Endothelial cell of umbilical vein (primary cell): ENCODE results near the gene KL.

Experiments
- EZH2 ChIP-seq: IDR thresholded peaks from 2 replicates; pipeline ENCODE4 v1.6.1; 2012; ENCODE audit warnings: borderline replicate concordance, low read depth, mild to moderate bottlenecking, moderate library complexity, low read length, inconsistent platforms; ENCODE audit not compliant: severe bottlenecking
- FOS ChIP-seq: IDR thresholded peaks from 2 replicates; pipeline ENCODE4 v1.6.1; 2011; ENCODE audit warnings: mild to moderate bottlenecking, low read length, moderate library complexity, borderline replicate concordance; ENCODE audit not compliant: insufficient read depth
- GATA2 ChIP-seq: IDR thresholded peaks from 2 replicates; pipeline ENCODE4 v1.7.0; 2011; ENCODE audit warnings: low read depth, mild to moderate bottlenecking, moderate library complexity, mixed read lengths, low read length; ENCODE audit not compliant: insufficient read length, insufficient read depth
- JUN ChIP-seq: IDR thresholded peaks from 2 replicates; pipeline ENCODE4 v1.6.1; 2011; ENCODE audit warnings: borderline replicate concordance, low read depth; ENCODE audit not compliant: insufficient read length, insufficient read depth
- MAX ChIP-seq: IDR thresholded peaks from 2 replicates; pipeline ENCODE4 v1.6.1; 2011; ENCODE audit not compliant: insufficient read depth, insufficient read length
- MYC ChIP-seq: IDR thresholded peaks from one replicate; pipeline ENCODE4 v1.6.1; 2011; ENCODE audit warnings: mild to moderate bottlenecking, low read depth, low read length
- POLR2A ChIP-seq: IDR thresholded peaks from 2 replicates; pipeline ENCODE4 v1.6.1; 2012; ENCODE audit warnings: low read depth, mild to moderate bottlenecking, control low read depth, low read length
- POLR2AphosphoS5 ChIP-seq: IDR thresholded peaks from 2 replicates; pipeline ENCODE4 v1.6.1; 2012; ENCODE audit warnings: low read depth, mild to moderate bottlenecking, control low read depth, low read length, moderate library complexity; ENCODE audit not compliant: insufficient read depth
- TF ChIP-seq, protein P1 (sequence below), 2 donors: IDR thresholded peaks; 1 replicate in 1 of 2; 2 replicates in 1 of 2; pipeline ENCODE4 v1.5.1; 2011; ENCODE audit warnings: low read length in 2 of 2, mild to moderate bottlenecking in 2 of 2, moderate library complexity in 2 of 2, control low read depth in 1 of 2, inconsistent platforms in 1 of 2, low read depth in 1 of 2; ENCODE audit not compliant: insufficient read depth in 1 of 2; ENCODE audit errors: extremely low read depth in 1 of 2

DNA sequence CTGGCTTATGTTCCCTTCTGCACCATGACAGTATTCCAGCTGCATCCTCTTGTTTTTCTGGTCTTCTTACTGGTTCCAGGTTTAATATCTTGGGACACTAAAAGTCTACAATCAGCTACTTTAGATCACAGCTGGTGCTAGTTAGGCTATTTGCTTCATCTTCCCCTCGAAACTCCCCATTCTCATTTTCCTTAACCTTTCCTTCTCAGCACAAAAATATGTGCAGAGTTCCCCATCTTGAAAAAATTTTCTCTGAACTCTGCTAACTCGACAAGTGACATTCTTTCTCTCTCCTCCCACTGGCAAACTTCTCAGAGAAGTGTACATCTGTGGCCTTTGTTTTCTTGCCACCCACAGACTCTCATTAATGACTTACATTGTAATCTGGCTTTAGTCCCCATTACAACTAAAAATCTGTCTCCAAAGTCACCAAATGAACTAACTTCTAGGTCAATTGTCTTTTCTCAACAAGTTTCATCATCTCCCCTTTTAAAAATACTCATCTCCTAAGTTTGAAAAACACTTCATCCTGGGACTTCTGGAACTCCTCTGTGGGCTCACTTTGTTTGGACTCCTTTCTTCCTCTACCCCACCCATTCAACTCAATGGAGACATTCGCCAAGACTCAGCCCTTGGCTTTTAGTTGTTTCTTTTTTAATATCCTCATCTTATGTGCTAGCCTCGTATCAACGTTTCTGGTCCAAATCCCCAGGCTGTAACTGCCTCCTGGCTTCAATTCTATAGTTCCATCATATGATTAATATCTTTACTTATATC is 7.1 kb upstream of the KL start:
- TF ChIP-seq, protein P1, sequence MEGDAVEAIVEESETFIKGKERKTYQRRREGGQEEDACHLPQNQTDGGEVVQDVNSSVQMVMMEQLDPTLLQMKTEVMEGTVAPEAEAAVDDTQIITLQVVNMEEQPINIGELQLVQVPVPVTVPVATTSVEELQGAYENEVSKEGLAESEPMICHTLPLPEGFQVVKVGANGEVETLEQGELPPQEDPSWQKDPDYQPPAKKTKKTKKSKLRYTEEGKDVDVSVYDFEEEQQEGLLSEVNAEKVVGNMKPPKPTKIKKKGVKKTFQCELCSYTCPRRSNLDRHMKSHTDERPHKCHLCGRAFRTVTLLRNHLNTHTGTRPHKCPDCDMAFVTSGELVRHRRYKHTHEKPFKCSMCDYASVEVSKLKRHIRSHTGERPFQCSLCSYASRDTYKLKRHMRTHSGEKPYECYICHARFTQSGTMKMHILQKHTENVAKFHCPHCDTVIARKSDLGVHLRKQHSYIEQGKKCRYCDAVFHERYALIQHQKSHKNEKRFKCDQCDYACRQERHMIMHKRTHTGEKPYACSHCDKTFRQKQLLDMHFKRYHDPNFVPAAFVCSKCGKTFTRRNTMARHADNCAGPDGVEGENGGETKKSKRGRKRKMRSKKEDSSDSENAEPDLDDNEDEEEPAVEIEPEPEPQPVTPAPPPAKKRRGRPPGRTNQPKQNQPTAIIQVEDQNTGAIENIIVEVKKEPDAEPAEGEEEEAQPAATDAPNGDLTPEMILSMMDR (IDR thresholded peaks at IDR 0.05; ENCODE audit: extremely low read depth in 1 of 2, insufficient read depth in 1 of 2, low read depth in 1 of 2, low read length in 2 of 2) = no peak
- TF ChIP-seq EZH2 (no peak), MYC (no peak), POLR2A (no peak), MAX (no peak), POLR2AphosphoS5 (no peak), JUN (no peak), FOS (no peak), GATA2 (no peak)
